Measurements from ENCODE around the gene ORAI3. TPM values are rescaled to one million over a fixed set of nuclear protein-coding genes. Genes with fewer than 3 reads are reported as not detected.

The ORAI3 gene
- total and polyA plus RNA-seq, 2 of the 13 experiments (the other 11 are each of a cell fraction or from before 2014, with no cell fraction given), result 11.4 to 32.0 TPM

GRCh38 chr16:30921748-30922419, 27.0 kb upstream of the ORAI3 start (continued):
- TF ChIP-seq TERF1 (CRISPR knock-in tag; IDR thresholded peaks at IDR 0.05), result no peak
- no peak for TF ChIP-seq ZNF317 (CRISPR knock-in tag; IDR thresholded peaks at IDR 0.05)
- no peak for TF ChIP-seq ZNF597 (CRISPR knock-in tag; IDR thresholded peaks at IDR 0.05)
- no peak for TF ChIP-seq POGZ (CRISPR knock-in tag; IDR thresholded peaks at IDR 0.05)
- TF ChIP-seq LRRFIP1 (CRISPR knock-in tag; conservative IDR thresholded peaks at IDR 0.05), result no peak
- peak; percentile 65; the same call in 1 of the 2 replicates for TF ChIP-seq ZNF772 (CRISPR knock-in tag; IDR thresholded peaks at IDR 0.05)
- no peak for TF ChIP-seq HOXA5 (CRISPR knock-in tag; IDR thresholded peaks at IDR 0.05)
- TF ChIP-seq ZNF724P (CRISPR knock-in tag; IDR thresholded peaks at IDR 0.05; ENCODE audit: borderline replicate concordance), result no peak
- no peak for TF ChIP-seq ZNF10 (CRISPR knock-in tag; IDR thresholded peaks at IDR 0.05; ENCODE audit: borderline replicate concordance, low read depth)
- TF ChIP-seq PAWR (CRISPR knock-in tag; IDR thresholded peaks at IDR 0.05; ENCODE audit: borderline replicate concordance), result no peak
- TF ChIP-seq ATF1 (CRISPR knock-in tag; IDR thresholded peaks at IDR 0.05), result no peak
- no peak for TF ChIP-seq ZKSCAN1 (IDR thresholded peaks at IDR 0.05; ENCODE audit: low read length)
- TF ChIP-seq KDM2A (CRISPR knock-in tag; IDR thresholded peaks at IDR 0.05; ENCODE audit: borderline replicate concordance, low read depth), result peak; percentile 77
- TF ChIP-seq ZNF414 (CRISPR knock-in tag; IDR thresholded peaks at IDR 0.05), result no peak; the same call in 1 of the 2 replicates
- peak; percentile 55; the same call in 1 of the 2 replicates for TF ChIP-seq ZFP36L1 (CRISPR knock-in tag; IDR thresholded peaks at IDR 0.05)
- TF ChIP-seq ZNF678 (CRISPR knock-in tag; IDR thresholded peaks at IDR 0.05), result no peak
- TF ChIP-seq TFDP1 (CRISPR knock-in tag; IDR thresholded peaks at IDR 0.05; ENCODE audit: borderline replicate concordance), result peak; percentile 18; the same call in 1 of the 2 replicates
- no peak for TF ChIP-seq SMARCC2 (IDR thresholded peaks at IDR 0.05)
- peak; percentile 58 for TF ChIP-seq BCL6 (CRISPR knock-in tag; IDR thresholded peaks at IDR 0.05)
- TF ChIP-seq POLR2AphosphoS5 (IDR thresholded peaks at IDR 0.05; ENCODE audit: low read depth, low read length), result peak; percentile 49
- no peak for TF ChIP-seq NFYB (CRISPR knock-in tag; IDR thresholded peaks at IDR 0.05)
- TF ChIP-seq ZBTB26 (CRISPR knock-in tag; IDR thresholded peaks at IDR 0.05; ENCODE audit: borderline replicate concordance), result no peak; the same call in 1 of the 2 replicates
